ENCODE data around the gene NBPF11. TPM values are rescaled to one million over a fixed set of nuclear protein-coding genes. Genes with fewer than 3 reads are reported as not detected.
"Not testable (repeated sequence)": the region's sequence is repeated elsewhere in the genome, so short reads cannot be mapped to it uniquely, and the experiment has no call there.

NBPF11 gene
- total RNA-seq, 1 experiment from 2014 or later, result 6.0 TPM

DNA sequence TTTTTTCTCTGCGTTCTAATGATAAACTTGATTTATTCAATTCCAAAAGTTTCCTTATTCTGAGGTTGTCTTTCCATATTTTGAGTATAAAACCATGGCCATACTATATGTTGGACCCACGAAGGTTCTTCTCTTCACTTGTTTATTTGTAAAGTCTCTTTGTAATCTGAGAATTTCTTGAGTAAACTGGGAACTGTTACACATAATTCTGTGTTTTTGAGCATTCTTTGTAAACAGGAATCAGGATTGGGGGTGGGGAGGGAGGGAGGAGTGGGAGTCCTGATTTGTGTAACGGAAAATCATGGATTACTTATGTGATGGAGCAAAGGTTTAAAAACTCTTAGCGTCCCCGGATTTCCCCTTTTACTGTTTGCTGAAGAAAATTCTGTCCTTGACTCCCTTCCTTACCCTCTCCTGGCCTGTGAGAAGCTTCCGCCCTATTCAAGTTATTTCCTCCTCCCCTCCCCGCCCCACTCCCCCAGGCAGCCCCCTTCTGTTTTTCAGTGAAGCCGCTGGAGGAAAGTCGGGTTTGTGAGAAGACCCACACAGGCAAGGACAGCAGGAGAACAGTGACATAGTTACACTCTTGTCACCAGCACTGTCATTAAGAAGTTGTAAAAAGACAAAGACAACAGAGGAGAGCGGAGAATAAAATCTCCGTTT, 6.4 kb upstream of the NBPF11 start:
- TF ChIP-seq EGR1 (IDR thresholded peaks at IDR 0.05; ENCODE audit: low read depth) (no peak), ZFX (IDR thresholded peaks at IDR 0.05) (no peak), JUND (IDR thresholded peaks at IDR 0.05) (no peak), FOSL1 (IDR thresholded peaks at IDR 0.05; ENCODE audit: low read depth) (no peak), SIN3A (IDR thresholded peaks at IDR 0.05; ENCODE audit: low read depth) (no peak), EZH2phosphoT487 (IDR thresholded peaks at IDR 0.05; ENCODE audit: borderline replicate concordance) (no peak), TCF7L2 (IDR thresholded peaks at IDR 0.05; ENCODE audit: borderline replicate concordance, extremely low read depth, insufficient read depth, insufficient read length) (no peak), YY1 (IDR thresholded peaks at IDR 0.05; ENCODE audit: extremely low read depth, insufficient replicate concordance, low read depth, low read length) (no peak), EZH2 (IDR thresholded peaks at IDR 0.05) (no peak), RAD21 (IDR thresholded peaks at IDR 0.05; ENCODE audit: low read depth) (no peak)
- TF ChIP-seq, protein P1, sequence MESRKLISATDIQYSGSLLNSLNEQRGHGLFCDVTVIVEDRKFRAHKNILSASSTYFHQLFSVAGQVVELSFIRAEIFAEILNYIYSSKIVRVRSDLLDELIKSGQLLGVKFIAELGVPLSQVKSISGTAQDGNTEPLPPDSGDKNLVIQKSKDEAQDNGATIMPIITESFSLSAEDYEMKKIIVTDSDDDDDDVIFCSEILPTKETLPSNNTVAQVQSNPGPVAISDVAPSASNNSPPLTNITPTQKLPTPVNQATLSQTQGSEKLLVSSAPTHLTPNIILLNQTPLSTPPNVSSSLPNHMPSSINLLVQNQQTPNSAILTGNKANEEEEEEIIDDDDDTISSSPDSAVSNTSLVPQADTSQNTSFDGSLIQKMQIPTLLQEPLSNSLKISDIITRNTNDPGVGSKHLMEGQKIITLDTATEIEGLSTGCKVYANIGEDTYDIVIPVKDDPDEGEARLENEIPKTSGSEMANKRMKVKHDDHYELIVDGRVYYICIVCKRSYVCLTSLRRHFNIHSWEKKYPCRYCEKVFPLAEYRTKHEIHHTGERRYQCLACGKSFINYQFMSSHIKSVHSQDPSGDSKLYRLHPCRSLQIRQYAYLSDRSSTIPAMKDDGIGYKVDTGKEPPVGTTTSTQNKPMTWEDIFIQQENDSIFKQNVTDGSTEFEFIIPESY (IDR thresholded peaks at IDR 0.05; ENCODE audit: extremely low read depth, insufficient replicate concordance, low read length), result no peak
- TF ChIP-seq, protein P2, sequence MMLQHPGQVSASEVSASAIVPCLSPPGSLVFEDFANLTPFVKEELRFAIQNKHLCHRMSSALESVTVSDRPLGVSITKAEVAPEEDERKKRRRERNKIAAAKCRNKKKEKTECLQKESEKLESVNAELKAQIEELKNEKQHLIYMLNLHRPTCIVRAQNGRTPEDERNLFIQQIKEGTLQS (IDR thresholded peaks at IDR 0.05), result no peak

DNA sequence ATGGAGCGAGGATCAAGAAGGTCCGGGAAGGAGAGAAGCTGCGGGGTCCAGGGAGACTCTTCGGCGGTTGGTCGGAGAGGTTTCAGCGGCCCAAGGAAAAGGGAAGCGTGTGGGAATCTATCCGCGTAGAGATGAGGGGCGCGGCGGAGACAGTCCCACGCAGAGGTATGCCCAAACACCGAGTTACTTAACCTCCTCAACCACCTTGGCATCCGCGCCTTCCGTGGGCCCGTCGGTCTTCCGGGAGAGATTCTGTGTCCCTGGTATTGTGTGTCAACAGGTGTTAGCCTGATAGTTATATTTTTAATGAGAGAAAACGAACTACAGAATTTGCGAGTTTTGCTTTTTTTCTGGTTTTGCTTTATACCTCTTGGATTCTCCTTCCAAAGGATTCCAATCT, 5.7 kb upstream of the NBPF11 start:
- H3K79me2 ChIP-seq (ENCODE audit: insufficient read depth, low read length); H3K27me3 ChIP-seq (ENCODE audit: insufficient read depth, low read length); H2AFZ ChIP-seq (ENCODE audit: low read depth, low read length, poor library complexity, severe bottlenecking); H4K20me1 ChIP-seq (ENCODE audit: insufficient read depth); H3K27ac ChIP-seq (ENCODE audit: low read depth, low read length); H3K4me2 ChIP-seq (ENCODE audit: low read length); POLR2A ChIA-PET; H3K36me3 ChIP-seq (ENCODE audit: control insufficient read depth in 1 of 2, insufficient read depth in 2 of 2, low read length in 2 of 2); BruUV-seq (replicated peaks); ATAC-seq; CTCF ChIA-PET; H3K9me3 ChIP-seq (ENCODE audit: control insufficient read depth in 1 of 2, insufficient read depth in 1 of 2, low read depth in 1 of 2, low read length in 2 of 2); H3K4me1 ChIP-seq (ENCODE audit: control insufficient read depth in 1 of 2, insufficient read depth in 2 of 2, low read length in 2 of 2); H3K9ac ChIP-seq (ENCODE audit: low read length); RAD21 ChIA-PET (ENCODE audit: low non-redundant PET in 1 of 2, low total read pairs in 2 of 2, uncharacterized antibody in 2 of 2, unreplicated experiment in 2 of 2); intact Hi-C loops (cut with micrococcal nuclease); H3K4me3 ChIP-seq (replicated peaks in 1 of 2; ENCODE audit: low read depth in 1 of 2, low read length in 2 of 2); DNase-seq (ENCODE audit: low read depth, low spot score); H3K9me2 ChIP-seq (ENCODE audit: insufficient read depth): not testable (repeated sequence)

More for the DNA sequence above, 6.4 kb upstream of the NBPF11 start:
- Histone ChIP-seq H3K79me2 (ENCODE audit: insufficient read depth, low read length) (no peaks in the 10 kb centered on the region), H3K4me3 (replicated peaks in 1 of 2; ENCODE audit: low read depth in 1 of 2, low read length in 2 of 2) (no peak overlapping the region), H3K27me3 (ENCODE audit: insufficient read depth, low read length) (no peaks in the 10 kb centered on the region), H3K9me3 (ENCODE audit: control insufficient read depth in 1 of 2, insufficient read depth in 1 of 2, low read depth in 1 of 2, low read length in 2 of 2) (no peaks in the 10 kb centered on the region), H3K9me2 (ENCODE audit: insufficient read depth) (no peaks in the 10 kb centered on the region), H3K36me3 (ENCODE audit: control insufficient read depth in 1 of 2, insufficient read depth in 2 of 2, low read length in 2 of 2) (no peaks in the 10 kb centered on the region), H4K20me1 (ENCODE audit: insufficient read depth) (no peaks in the 10 kb centered on the region), H3K4me2 (ENCODE audit: low read length) (no peak overlapping the region), H3K27ac (ENCODE audit: low read depth, low read length) (no peak overlapping the region), H2AFZ (ENCODE audit: low read depth, low read length, poor library complexity, severe bottlenecking) (no peak overlapping the region), H3K4me1 (ENCODE audit: control insufficient read depth in 1 of 2, insufficient read depth in 2 of 2, low read length in 2 of 2) (no peaks in the 10 kb centered on the region), H3K9ac (ENCODE audit: low read length) (no peak overlapping the region)
- no TSS peak for BruUV-seq (replicated peaks)
- intact Hi-C loops (cut with micrococcal nuclease), result no loop called here
- DNase-seq (ENCODE audit: low read depth, low spot score) (no peak), ATAC-seq (no peak)
- ChIA-PET POLR2A (no interaction called here), CTCF (no interaction called here), RAD21 (ENCODE audit: low non-redundant PET in 1 of 2, low total read pairs in 2 of 2, uncharacterized antibody in 2 of 2, unreplicated experiment in 2 of 2) (no interaction called here)

DNA sequence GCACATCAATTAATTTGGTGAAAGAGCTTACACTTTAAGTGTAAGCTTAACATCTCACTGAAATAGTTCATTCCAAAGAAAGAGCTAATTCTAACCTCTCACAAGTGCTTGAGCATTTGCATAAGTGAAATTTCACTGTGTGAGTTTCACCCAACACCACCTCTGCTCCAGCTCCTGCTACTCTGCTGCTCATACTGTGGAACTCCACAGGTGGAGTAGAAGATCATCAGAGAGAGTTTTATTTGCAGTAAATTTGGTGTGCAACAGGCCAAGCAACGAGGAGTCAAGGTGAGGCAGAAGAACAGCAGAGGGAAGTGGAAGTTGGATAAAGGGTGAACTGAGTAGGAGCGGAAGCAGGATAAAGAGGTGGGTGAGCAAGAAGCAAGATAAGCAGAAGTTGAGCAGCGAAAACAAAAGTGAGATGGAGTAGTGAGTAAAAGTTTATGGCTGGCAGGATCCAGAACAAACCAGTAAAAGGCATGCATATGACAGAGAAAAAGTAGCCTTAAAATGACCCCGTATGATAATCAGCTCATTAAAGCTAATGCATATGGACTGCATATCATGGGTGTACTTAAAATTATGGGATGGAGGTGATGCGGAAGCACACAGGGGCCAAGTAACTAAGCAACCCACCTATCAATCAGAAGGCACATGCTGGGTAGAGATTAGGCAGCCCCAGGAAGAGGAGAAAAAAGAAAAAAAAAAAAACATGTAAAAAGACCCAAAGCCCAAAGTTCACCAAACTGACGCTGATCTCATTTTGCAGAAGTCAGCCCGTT, 3.6 kb upstream of the NBPF11 start:
- CTCF ChIA-PET; H3K9me3 ChIP-seq (ENCODE audit: control insufficient read depth in 1 of 2, insufficient read depth in 1 of 2, low read depth in 1 of 2, low read length in 2 of 2); intact Hi-C loops (cut with micrococcal nuclease); H3K4me1 ChIP-seq (ENCODE audit: control insufficient read depth in 1 of 2, insufficient read depth in 2 of 2, low read length in 2 of 2); RAD21 ChIA-PET (ENCODE audit: low non-redundant PET in 1 of 2, low total read pairs in 2 of 2, uncharacterized antibody in 2 of 2, unreplicated experiment in 2 of 2); H4K20me1 ChIP-seq (ENCODE audit: insufficient read depth); H3K4me3 ChIP-seq (replicated peaks in 1 of 2; ENCODE audit: low read depth in 1 of 2, low read length in 2 of 2); H3K79me2 ChIP-seq (ENCODE audit: insufficient read depth, low read length); H3K4me2 ChIP-seq (ENCODE audit: low read length); H2AFZ ChIP-seq (ENCODE audit: low read depth, low read length, poor library complexity, severe bottlenecking); POLR2A ChIA-PET; H3K9me2 ChIP-seq (ENCODE audit: insufficient read depth); H3K36me3 ChIP-seq (ENCODE audit: control insufficient read depth in 1 of 2, insufficient read depth in 2 of 2, low read length in 2 of 2); H3K9ac ChIP-seq (ENCODE audit: low read length); H3K27ac ChIP-seq (ENCODE audit: low read depth, low read length); ATAC-seq; H3K27me3 ChIP-seq (ENCODE audit: insufficient read depth, low read length); BruUV-seq (replicated peaks); DNase-seq (ENCODE audit: low read depth, low spot score): not testable (repeated sequence)

Measured in HCT116 (cell line).